GM12872 (cell line): ENCODE data around the gene TMEM184A.

Source experiments
- TF ChIP-seq, protein P1 (sequence below): IDR thresholded peaks from 3 replicates; pipeline ENCODE4 v1.5.1; 2011; ENCODE audit warnings: low read depth, mild to moderate bottlenecking, low read length, moderate library complexity; ENCODE audit not compliant: insufficient read depth

TMEM184A gene

DNA sequence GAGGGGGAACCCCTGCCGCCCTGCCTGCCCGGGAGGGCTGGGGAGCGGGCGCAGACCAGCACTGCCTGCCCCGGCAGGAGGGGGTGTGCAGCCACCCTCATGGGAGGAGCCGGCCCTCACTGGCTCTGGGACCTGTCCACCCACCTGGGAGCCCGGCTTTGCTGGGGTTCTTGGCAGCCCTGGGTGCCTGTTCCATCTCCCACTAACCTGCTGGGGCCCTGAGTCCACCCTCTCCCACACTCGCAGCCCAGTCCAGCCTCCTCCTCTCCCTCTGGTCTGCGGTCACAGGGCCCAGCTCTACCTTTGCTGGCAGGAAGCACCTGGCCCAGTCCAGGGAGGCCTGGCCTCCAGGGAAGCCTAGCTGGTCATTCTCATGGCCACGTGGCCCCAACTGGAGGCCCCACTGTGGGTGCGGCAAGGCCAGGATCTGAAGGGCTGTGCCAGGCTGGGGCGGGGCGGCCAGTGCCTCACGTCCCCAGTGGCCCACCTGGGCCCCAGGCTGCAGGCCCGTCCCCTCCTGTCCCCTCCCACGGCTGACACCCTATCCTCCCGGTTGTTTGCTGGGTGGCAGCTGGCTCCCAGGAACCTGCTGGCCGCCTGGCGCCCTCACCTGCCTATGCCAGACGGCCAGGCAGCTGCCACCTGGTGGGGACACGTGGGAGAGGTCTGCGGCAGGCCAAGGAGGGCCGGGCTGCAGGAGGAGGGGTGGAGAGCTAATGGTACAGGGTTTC, at the start of gene TMEM184A:
TMEM184A (minus strand) TSS at position 393 of the 731 bp plus-strand sequence. CDS start 721 bp downstream, outside the sequence.
- TF ChIP-seq, protein P1, sequence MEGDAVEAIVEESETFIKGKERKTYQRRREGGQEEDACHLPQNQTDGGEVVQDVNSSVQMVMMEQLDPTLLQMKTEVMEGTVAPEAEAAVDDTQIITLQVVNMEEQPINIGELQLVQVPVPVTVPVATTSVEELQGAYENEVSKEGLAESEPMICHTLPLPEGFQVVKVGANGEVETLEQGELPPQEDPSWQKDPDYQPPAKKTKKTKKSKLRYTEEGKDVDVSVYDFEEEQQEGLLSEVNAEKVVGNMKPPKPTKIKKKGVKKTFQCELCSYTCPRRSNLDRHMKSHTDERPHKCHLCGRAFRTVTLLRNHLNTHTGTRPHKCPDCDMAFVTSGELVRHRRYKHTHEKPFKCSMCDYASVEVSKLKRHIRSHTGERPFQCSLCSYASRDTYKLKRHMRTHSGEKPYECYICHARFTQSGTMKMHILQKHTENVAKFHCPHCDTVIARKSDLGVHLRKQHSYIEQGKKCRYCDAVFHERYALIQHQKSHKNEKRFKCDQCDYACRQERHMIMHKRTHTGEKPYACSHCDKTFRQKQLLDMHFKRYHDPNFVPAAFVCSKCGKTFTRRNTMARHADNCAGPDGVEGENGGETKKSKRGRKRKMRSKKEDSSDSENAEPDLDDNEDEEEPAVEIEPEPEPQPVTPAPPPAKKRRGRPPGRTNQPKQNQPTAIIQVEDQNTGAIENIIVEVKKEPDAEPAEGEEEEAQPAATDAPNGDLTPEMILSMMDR, result peak; percentile 46; the same call in 2 of the 3 replicates

- TF ChIP-seq, protein P1, result no peak
Observed at GRCh38 chr7:1604383-1604782, 48.4 kb upstream of the TMEM184A start.

GRCh38 chr7:1603346-1604225, 47.6 kb upstream of the TMEM184A start:
- TF ChIP-seq, protein P1, result no peak

DNA sequence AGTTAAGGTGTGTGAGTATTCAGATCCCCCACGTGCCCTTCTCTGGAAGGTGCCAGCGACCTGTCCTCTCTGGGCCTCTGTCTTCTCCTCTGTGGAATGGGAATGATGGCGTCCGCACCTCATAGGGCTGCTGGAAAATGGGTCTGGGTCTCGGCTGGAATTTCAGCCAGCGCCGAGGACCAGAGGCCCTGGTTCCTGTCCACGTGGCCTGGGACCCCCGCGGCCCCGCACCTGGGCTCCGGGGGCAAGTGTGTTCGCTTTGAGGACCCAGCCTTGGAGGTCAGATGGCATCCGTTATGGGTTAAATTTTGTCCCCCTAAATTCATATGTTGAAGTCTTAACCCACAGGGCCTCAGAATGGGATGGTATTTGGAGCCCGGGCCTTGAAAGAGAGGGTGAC, 46.4 kb upstream of the TMEM184A start:
- TF ChIP-seq, protein P1, result no peak

GRCh38 chr7:1601956-1602355, 46.0 kb upstream of the TMEM184A start:
- TF ChIP-seq, protein P1, result no peak

- TF ChIP-seq, protein P1, result no peak
Observed at GRCh38 chr7:1599640-1600395, 43.8 kb upstream of the TMEM184A start.
